HepG2 (cell line): ENCODE results near the gene AATF. TPM values are rescaled to one million over a fixed set of nuclear protein-coding genes. Genes with fewer than 3 reads are reported as not detected.

Experiments
- ATAC-seq: fragments of 200-7000 bp; cut with Tn5 transposase; 3 replicates; pipeline ENCODE4 v1.9.1; 2020; ENCODE audit warnings: mild to moderate bottlenecking, moderate library complexity
- BruUV-seq: library from RNA; stranded (reverse); fragments of 400-500 nt; replicated peaks from 2 replicates; lab custom pipeline; 2021; lab: Mats Ljungman, UMichigan
- CTCF ChIA-PET: fragments of 300-600 bp; formaldehyde crosslinking; extraction: SDS; loops from one replicate; lab custom pipeline; 2021; ENCODE audit warnings: low total read pairs, inconsistent platforms, low intra/inter-chr PET ratio; lab: Yijun Ruan, JAX
- POLR2A ChIA-PET: fragments of 350-600 bp; sonication (Branson Sonifier 250); formaldehyde crosslinking; loops from one replicate; lab custom pipeline; 2020; ENCODE audit warnings: antibody characterized with exemption, inconsistent platforms; lab: Yijun Ruan, JAX
- DNase-seq: peaks from one replicate; pipeline ENCODE4 v3.0.0-alpha.2; 2015; ENCODE audit warnings: low spot score
- FAIRE-seq: peaks from 3 replicates; lab custom pipeline; 2011; peaks lifted over from hg19 to GRCh38; lab: Jason Lieb, UNC
- H2AFZ ChIP-seq: one replicate; pipeline ENCODE4 v1.6.1; 2011; ENCODE audit warnings: low read length, inconsistent platforms
- H3K27ac ChIP-seq: fragments of 300-600 bp; 3 replicates; pipeline ENCODE4 v1.8.0; 2011; ENCODE audit warnings: mixed run types, mild to moderate bottlenecking, mixed read lengths, low read length, inconsistent platforms; ENCODE audit not compliant: insufficient read depth; ENCODE audit errors: extremely low read length
- H3K27me3 ChIP-seq, 2 experiments: fragments of 200-600 bp in 1 of 2; 2 replicates in 1 of 2; 3 replicates in 1 of 2; pipeline versions ENCODE4 v1.6.0 to v1.8.0; 2011; ENCODE audit warnings: low read length in 2 of 2, mild to moderate bottlenecking in 2 of 2, moderate library complexity in 2 of 2, inconsistent platforms in 1 of 2; ENCODE audit not compliant: insufficient read depth in 2 of 2, control insufficient read depth in 1 of 2
- H3K36me3 ChIP-seq, 2 experiments: fragments of 200-600 bp in 1 of 2; replicated peaks in 1 of 2; 2 replicates in 1 of 2; 3 replicates in 1 of 2; pipeline versions ENCODE4 v1.5.1 to v1.8.0; 2011; ENCODE audit warnings: low read length in 2 of 2, inconsistent platforms in 1 of 2; ENCODE audit not compliant: insufficient read depth in 2 of 2, control insufficient read depth in 1 of 2
- H3K4me1 ChIP-seq: 2 replicates; pipeline ENCODE4 v1.5.1; 2012; ENCODE audit warnings: low read length, inconsistent platforms; ENCODE audit not compliant: insufficient read depth
- H3K4me2 ChIP-seq: 2 replicates; pipeline ENCODE4 v1.6.0; 2011; ENCODE audit warnings: low read depth, low read length, inconsistent platforms
- H3K4me3 ChIP-seq, 3 experiments: fragments of 200-600 bp in 1 of 3; sonication (generic), shearing (Covaris generic) in 1 of 3; replicated peaks in 1 of 3; 2 replicates each; pipeline ENCODE4 v1.5.1; 2011 to 2016; ENCODE audit warnings: low read length in 3 of 3, inconsistent platforms in 2 of 3, low read depth in 2 of 3, mild to moderate bottlenecking in 2 of 3, control low read depth in 1 of 3, mixed read lengths in 1 of 3; ENCODE audit not compliant: insufficient read depth in 1 of 3
- H3K79me2 ChIP-seq: one replicate; pipeline ENCODE4 v1.6.1; 2011; ENCODE audit warnings: low read length, inconsistent platforms; ENCODE audit not compliant: insufficient read depth
- H3K9ac ChIP-seq: 2 replicates; pipeline ENCODE4 v1.6.0; 2011; ENCODE audit warnings: mild to moderate bottlenecking, low read depth, low read length, inconsistent platforms; ENCODE audit not compliant: insufficient read depth
- H3K9me3 ChIP-seq: 2 replicates; pipeline ENCODE4 v1.5.1; 2012; ENCODE audit warnings: mild to moderate bottlenecking, low read length
- H4K20me1 ChIP-seq: 2 replicates; pipeline ENCODE4 v1.6.0; 2011; ENCODE audit warnings: inconsistent platforms, mild to moderate bottlenecking, low read length, moderate library complexity; ENCODE audit not compliant: insufficient read depth
- GTF2F1 ChIP-seq: fragments of 150-350 bp; IDR thresholded peaks from 2 replicates; pipeline ENCODE4 v1.6.1; 2014; ENCODE audit warnings: low read length
- HMGA1 ChIP-seq: sonication (generic); formaldehyde crosslinking; conservative IDR thresholded peaks from 2 replicates; pipeline ENCODE4 v1.4.0; 2020; ENCODE audit warnings: missing genetic modification reagents
- MIXL1 ChIP-seq: IDR thresholded peaks from 2 replicates; pipeline ENCODE4 v1.6.1; 2016
- MTA1 ChIP-seq: sonication (generic); formaldehyde crosslinking; IDR thresholded peaks from 2 replicates; pipeline ENCODE4 v1.4.0; 2020; ENCODE audit warnings: missing genetic modification reagents, mild to moderate bottlenecking, borderline replicate concordance
- PHF5A ChIP-seq: IDR thresholded peaks from one replicate; pipeline ENCODE4 v1.6.1; 2018; ENCODE audit warnings: low read depth, missing genetic modification reagents; ENCODE audit not compliant: unreplicated experiment
- PLRG1 ChIP-seq: fragments of 450-650 bp; conservative IDR thresholded peaks from 2 replicates; pipeline ENCODE4 v1.6.1; 2016
- RCOR2 ChIP-seq: IDR thresholded peaks from 2 replicates; pipeline ENCODE4 v1.6.1; 2016; ENCODE audit warnings: missing biosample characterization, missing genetic modification reagents
- STAT5B ChIP-seq: sonication (generic); formaldehyde crosslinking; IDR thresholded peaks from 2 replicates; pipeline ENCODE4 v1.4.0; 2020; ENCODE audit warnings: missing genetic modification reagents
- TCF7L2 ChIP-seq: IDR thresholded peaks from 2 replicates; pipeline ENCODE4 v1.6.1; 2011; ENCODE audit warnings: mild to moderate bottlenecking, low read depth, low read length, moderate library complexity
- ZFY ChIP-seq: sonication (generic); formaldehyde crosslinking; IDR thresholded peaks from 2 replicates; pipeline ENCODE4 v1.4.0; 2020; ENCODE audit warnings: missing genetic modification reagents
- ZIK1 ChIP-seq: sonication (generic); formaldehyde crosslinking; IDR thresholded peaks from 2 replicates; pipeline ENCODE4 v1.5.0; 2020; ENCODE audit warnings: mild to moderate bottlenecking, low read depth, missing genetic modification reagents, borderline replicate concordance
- ZNF501 ChIP-seq: sonication (generic); formaldehyde crosslinking; IDR thresholded peaks from 2 replicates; pipeline ENCODE4 v1.5.1; 2020; ENCODE audit warnings: mild to moderate bottlenecking, moderate library complexity, missing genetic modification reagents
- ZNF629 ChIP-seq: sonication (generic); formaldehyde crosslinking; conservative IDR thresholded peaks from 2 replicates; pipeline ENCODE4 v1.5.0; 2020; ENCODE audit warnings: missing genetic modification reagents
- ZSCAN29 ChIP-seq: sonication (generic); formaldehyde crosslinking; conservative IDR thresholded peaks from 2 replicates; pipeline ENCODE4 v1.4.0; 2020; ENCODE audit warnings: mild to moderate bottlenecking, missing genetic modification reagents
- WGBS: methylation state at CpG from one replicate; pipeline ENCODE4 v1.1.6; 2017; ENCODE audit warnings: low lambda C conversion rate; 5-methylcytosine and 5-hydroxymethylcytosine counted together
- in situ Hi-C: cut with HindIII; loops from 2 replicates; pipeline ENCODE4 v1.10.0; 2017; ENCODE audit warnings: low pct_unique_long_range_greater_than_20kb; ENCODE audit not compliant: extremely low pct_ligation_motif_present
- intact Hi-C: fragments of 100-400 bp; cut with micrococcal nuclease; formaldehyde crosslinking; loops from one replicate; pipeline ENCODE4 v1.10.0; 2022; ENCODE audit not compliant: unreplicated experiment
- polyA plus RNA-seq, 8 experiments: library from polyadenylated mRNA; depleted of rRNA in 3 of 8; stranded (reverse) in 7 of 8; unstranded in 1 of 8; fragments of >200 nt; fragmentation: Illumina TruSeq in 4 of 8; extraction: Trizol in 4 of 8; gene quantifications; 2 replicates each; pipeline versions ENCODE4 v1.2.1 to v1.2.3, GENCODE V29; 2011 to 2016; ENCODE audit warnings: low read depth in 4 of 8, missing spikeins in 1 of 8, mixed read lengths in 1 of 8; ENCODE audit not compliant: insufficient read depth in 1 of 8
- total RNA-seq, 5 experiments: library from RNA; depleted of rRNA; stranded (reverse); fragments of >200 nt; fragmentation: Illumina TruSeq; extraction: Trizol; gene quantifications; 2 replicates each; pipeline ENCODE4 v1.2.3, GENCODE V29; 2016; ENCODE audit warnings: low read depth in 1 of 5
- TF ChIP-seq, protein P1 (sequence below): sonication (generic); formaldehyde crosslinking; IDR thresholded peaks from 2 replicates; pipeline ENCODE4 v1.8.0; 2023; ENCODE audit warnings: mild to moderate bottlenecking, missing genetic modification reagents
- TF ChIP-seq, protein P2 (sequence below): sonication (generic); formaldehyde crosslinking; IDR thresholded peaks from 2 replicates; pipeline ENCODE4 v1.8.0; 2022; ENCODE audit warnings: missing genetic modification reagents, low read depth, mild to moderate bottlenecking, borderline replicate concordance
- TF ChIP-seq, protein P3 (sequence below): sonication (generic); formaldehyde crosslinking; IDR thresholded peaks from 2 replicates; pipeline ENCODE4 v1.5.0; 2020; ENCODE audit warnings: missing genetic modification reagents
- TF ChIP-seq, protein P4 (sequence below), 2 experiments: fragments of 450-650 bp in 1 of 2; sonication (generic) in 1 of 2; formaldehyde crosslinking; IDR thresholded peaks; 2 replicates each; pipeline versions ENCODE4 v1.5.0 to v1.8.0; 2020 to 2022; ENCODE audit warnings: mild to moderate bottlenecking in 1 of 2, missing genetic modification reagents in 1 of 2

Gene AATF
- total and polyA plus RNA-seq, 2 of the 13 experiments (the other 11 are each of a cell fraction or from before 2014, with no cell fraction given) = 9.1 to 53.3 TPM

DNA sequence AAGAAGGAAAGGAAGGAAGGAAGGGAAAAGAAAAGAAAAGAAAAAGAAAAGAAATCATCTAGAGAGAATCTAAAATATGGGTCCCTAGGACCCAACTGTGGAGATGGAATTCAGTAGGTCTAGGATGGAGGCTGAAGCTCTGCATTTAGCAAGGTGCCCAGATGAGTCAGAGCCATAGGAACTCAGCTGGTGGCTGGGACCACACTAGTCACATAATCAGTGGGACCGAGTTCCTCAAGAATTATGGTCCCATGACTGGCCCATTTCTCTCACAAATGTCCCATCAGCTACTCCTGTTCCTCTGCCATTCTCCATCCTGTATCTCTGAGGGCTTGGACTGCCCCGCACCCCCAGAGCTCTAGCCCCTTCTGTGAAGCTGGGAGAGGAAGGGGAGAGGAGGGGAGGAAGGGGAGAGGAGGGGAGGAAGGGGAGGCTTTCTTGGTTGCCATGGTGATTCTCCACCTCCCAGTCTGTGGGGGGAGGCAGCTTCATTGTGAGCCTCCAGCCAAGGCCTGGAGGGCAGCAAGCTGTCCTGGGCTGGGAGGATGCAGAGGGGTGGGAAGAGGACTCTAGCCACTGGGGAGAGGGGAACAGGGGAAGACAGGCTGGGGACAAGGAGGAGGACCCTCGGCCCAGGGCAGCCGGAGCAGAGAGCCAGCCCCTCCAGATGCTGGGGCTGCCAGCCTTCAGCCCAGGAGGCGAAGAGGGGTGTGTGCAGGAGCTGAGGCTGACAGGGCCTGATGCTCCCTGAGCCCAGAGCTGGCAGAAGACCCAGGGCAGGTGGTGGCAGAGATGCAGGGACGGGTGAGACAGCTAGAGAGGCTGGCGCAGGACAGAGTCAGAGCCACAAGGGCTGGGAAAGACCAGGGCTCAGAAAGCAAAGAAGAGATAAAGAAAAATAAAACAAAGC, 49.2 kb upstream of the AATF start:
- Histone ChIP-seq H3K4me1 (peaks cover 9% of the 10 kb centered on the region), H3K79me2 (no peaks in the 10 kb centered on the region), H3K9me3 (no peaks in the 10 kb centered on the region), H3K27ac (no peak overlapping the region), H3K27me3 (0 out of 5 replicates have a peak, but pooled peaks cover 0 to 3% of the 10 kb centered on the region in 2 experiments), H3K4me3 (no peak overlapping the region)
- CTCF ChIA-PET = no interaction called here
- no TSS peak for BruUV-seq
- intact Hi-C loops = no loop called here
- WGBS = 35% methylated on average over 6 of the region's 7 CpGs
- POLR2A ChIA-PET = no interaction called here
- no peak for TF ChIP-seq ZNF629 (CRISPR knock-in tag)
- no peak for TF ChIP-seq GTF2F1
- TF ChIP-seq RCOR2 (CRISPR knock-in tag) = no peak
- no peak for TF ChIP-seq TCF7L2
- TF ChIP-seq, protein P1, sequence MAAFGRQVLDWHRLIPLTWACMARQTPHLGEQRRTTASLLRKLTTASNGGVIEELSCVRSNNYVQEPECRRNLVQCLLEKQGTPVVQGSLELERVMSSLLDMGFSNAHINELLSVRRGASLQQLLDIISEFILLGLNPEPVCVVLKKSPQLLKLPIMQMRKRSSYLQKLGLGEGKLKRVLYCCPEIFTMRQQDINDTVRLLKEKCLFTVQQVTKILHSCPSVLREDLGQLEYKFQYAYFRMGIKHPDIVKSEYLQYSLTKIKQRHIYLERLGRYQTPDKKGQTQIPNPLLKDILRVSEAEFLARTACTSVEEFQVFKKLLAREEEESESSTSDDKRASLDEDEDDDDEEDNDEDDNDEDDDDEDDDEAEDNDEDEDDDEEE (CRISPR knock-in tag) = no peak
- no peak for TF ChIP-seq ZIK1
- TF ChIP-seq ZNF501 = no peak
- TF ChIP-seq, protein P2, sequence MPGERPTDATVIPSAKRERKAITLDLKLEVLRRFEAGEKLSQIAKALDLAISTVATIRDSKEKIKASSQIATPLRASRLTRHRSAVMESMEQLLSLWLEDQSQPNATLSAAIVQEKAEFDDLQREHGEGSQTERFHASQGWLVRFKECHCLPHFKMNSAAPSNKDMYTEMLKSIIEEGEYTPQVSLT (CRISPR knock-in tag) = no peak
- no peak for TF ChIP-seq MIXL1 (CRISPR knock-in tag)
- TF ChIP-seq STAT5B (CRISPR knock-in tag) = no peak
- TF ChIP-seq PHF5A (CRISPR knock-in tag) = no peak
- no peak for TF ChIP-seq PLRG1
- TF ChIP-seq HMGA1 (CRISPR knock-in tag) = no peak
- TF ChIP-seq ZSCAN29 = no peak
- TF ChIP-seq, protein P3, sequence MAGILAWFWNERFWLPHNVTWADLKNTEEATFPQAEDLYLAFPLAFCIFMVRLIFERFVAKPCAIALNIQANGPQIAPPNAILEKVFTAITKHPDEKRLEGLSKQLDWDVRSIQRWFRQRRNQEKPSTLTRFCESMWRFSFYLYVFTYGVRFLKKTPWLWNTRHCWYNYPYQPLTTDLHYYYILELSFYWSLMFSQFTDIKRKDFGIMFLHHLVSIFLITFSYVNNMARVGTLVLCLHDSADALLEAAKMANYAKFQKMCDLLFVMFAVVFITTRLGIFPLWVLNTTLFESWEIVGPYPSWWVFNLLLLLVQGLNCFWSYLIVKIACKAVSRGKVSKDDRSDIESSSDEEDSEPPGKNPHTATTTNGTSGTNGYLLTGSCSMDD (CRISPR knock-in tag) = no peak
- no peak for TF ChIP-seq MTA1 (CRISPR knock-in tag)
- TF ChIP-seq ZFY (CRISPR knock-in tag) = no peak
- TF ChIP-seq, protein P4, sequence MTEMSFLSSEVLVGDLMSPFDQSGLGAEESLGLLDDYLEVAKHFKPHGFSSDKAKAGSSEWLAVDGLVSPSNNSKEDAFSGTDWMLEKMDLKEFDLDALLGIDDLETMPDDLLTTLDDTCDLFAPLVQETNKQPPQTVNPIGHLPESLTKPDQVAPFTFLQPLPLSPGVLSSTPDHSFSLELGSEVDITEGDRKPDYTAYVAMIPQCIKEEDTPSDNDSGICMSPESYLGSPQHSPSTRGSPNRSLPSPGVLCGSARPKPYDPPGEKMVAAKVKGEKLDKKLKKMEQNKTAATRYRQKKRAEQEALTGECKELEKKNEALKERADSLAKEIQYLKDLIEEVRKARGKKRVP (CRISPR knock-in tag; IDR thresholded peaks at IDR 0.05) = no peak
- TF ChIP-seq, all 625 proteins: peak for 0
- DNase-seq (no peak), FAIRE-seq (no peak), ATAC-seq (no peak)
- Histone ChIP-seq H2AFZ (no peak overlapping the region), H3K36me3 (no peaks in the 10 kb centered on the region), H3K4me2 (no peak overlapping the region), H3K9ac (no peak overlapping the region), H4K20me1 (no peaks in the 10 kb centered on the region)
- in situ Hi-C loops = loop anchor here (10.0 kb wide), 1 partner anchor 145 kb away; no protein-coding TSS in a partner anchor
